ENCODE data around the gene CDC42EP5. TPM values are rescaled to one million over a fixed set of nuclear protein-coding genes. Genes with fewer than 3 reads are reported as not detected.

CDC42EP5 gene
- total RNA-seq, 1 experiment from 2014 or later: 0.25 TPM

Other genes with a start within 250 kb of the CDC42EP5 start
- gene LILRA6, start 230.5 kb downstream of the CDC42EP5 start, total RNA-seq (2014; rRNA removed; shearing (Covaris generic)): not detected in 2 replicates
- gene LILRB5, start 216.0 kb downstream of the CDC42EP5 start, total RNA-seq (2014; rRNA removed; shearing (Covaris generic)): not detected in 2 replicates
- gene LILRB2, start 192.2 kb downstream of the CDC42EP5 start, total RNA-seq (2014; rRNA removed; shearing (Covaris generic)): not detected in 2 replicates
- not detected in 2 replicates for gene LILRA5, start 160.1 kb downstream of the CDC42EP5 start, total RNA-seq (2014; rRNA removed; shearing (Covaris generic))
- gene LILRA4, start 134.1 kb downstream of the CDC42EP5 start, total RNA-seq (2014; rRNA removed; shearing (Covaris generic)): not detected in 2 replicates
- gene LAIR1, start 108.4 kb downstream of the CDC42EP5 start, total RNA-seq (2014; rRNA removed; shearing (Covaris generic)): 0.15 TPM in 1 of 2 replicates, not detected in the other
- gene TTYH1, start 57.8 kb downstream of the CDC42EP5 start, total RNA-seq (2014; rRNA removed; shearing (Covaris generic)): not detected in 2 replicates
- 8.6 and 10.5 TPM in 2 replicates for gene LENG8, start 24.1 kb downstream of the CDC42EP5 start, total RNA-seq (2014; rRNA removed; shearing (Covaris generic))
- 1.2 and 2.0 TPM in 2 replicates for gene LENG9, start 9.5 kb downstream of the CDC42EP5 start, total RNA-seq (2014; rRNA removed; shearing (Covaris generic))
- not detected in 2 replicates for gene LAIR2, start 29.5 kb upstream of the CDC42EP5 start, total RNA-seq (2014; rRNA removed; shearing (Covaris generic))
- not detected in 2 replicates for gene LILRA2, start 100.5 kb upstream of the CDC42EP5 start, total RNA-seq (2014; rRNA removed; shearing (Covaris generic))
- gene LILRA1, start 120.3 kb upstream of the CDC42EP5 start, total RNA-seq (2014; rRNA removed; shearing (Covaris generic)): not detected in 2 replicates
- not detected in 2 replicates for gene LILRB1, start 157.2 kb upstream of the CDC42EP5 start, total RNA-seq (2014; rRNA removed; shearing (Covaris generic))
- gene LILRB4, start 189.7 kb upstream of the CDC42EP5 start, total RNA-seq (2014; rRNA removed; shearing (Covaris generic)): not detected in 2 replicates

Data from M059J (cell line).